ENCODE measurements around the gene COL4A6. TPM values are rescaled to one million over a fixed set of nuclear protein-coding genes. Genes with fewer than 3 reads are reported as not detected.
A peak's percentile ranks its signal among the peaks of the same experiment; 100 is the strongest.

COL4A6 gene
- polyA plus RNA-seq, 12 donors = 1.1 to 5.3 (median 2.1) TPM; not detected in 2

DNA sequence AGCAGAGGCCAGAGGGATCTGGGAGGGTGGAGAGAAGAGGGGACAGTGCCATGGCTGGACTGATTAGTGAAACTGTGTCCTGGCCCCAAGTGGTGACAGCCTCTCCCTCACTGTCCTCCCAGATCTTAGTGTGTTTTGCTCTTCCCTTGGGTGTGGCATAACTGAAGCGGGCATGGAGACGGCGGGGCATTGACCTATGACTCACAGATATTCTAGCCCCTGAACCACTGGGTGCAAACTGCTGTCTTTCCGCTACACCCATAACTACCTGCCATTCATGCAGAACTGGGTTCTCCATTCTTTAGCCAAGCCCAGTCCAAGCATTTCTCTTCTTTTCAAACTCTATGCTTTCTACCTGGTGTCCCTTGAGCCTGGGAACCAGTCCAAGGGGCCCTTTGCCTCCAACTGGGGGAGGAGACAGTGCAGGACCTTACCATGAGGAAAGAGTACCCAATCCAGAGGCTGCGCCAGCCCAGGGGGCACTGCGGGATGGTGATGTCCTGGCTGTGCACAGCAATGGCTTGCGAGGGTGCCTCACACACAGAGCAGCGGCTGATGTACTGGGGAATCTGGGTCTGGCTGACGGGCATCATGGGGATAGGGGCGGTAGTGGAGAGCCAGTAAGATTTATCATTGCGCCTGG is 279.1 kb downstream of the COL4A6 start:
- no peak for DNase-seq

- no peak for DNase-seq
Observed at GRCh38 chrX:108157628-108158027, 280.6 kb downstream of the COL4A6 start.

GRCh38 chrX:108156934-108157466 is 281.2 kb downstream of the COL4A6 start:
- DNase-seq = no peak

GRCh38 chrX:108156082-108156481 is 282.1 kb downstream of the COL4A6 start:
- no peak for DNase-seq

DNA sequence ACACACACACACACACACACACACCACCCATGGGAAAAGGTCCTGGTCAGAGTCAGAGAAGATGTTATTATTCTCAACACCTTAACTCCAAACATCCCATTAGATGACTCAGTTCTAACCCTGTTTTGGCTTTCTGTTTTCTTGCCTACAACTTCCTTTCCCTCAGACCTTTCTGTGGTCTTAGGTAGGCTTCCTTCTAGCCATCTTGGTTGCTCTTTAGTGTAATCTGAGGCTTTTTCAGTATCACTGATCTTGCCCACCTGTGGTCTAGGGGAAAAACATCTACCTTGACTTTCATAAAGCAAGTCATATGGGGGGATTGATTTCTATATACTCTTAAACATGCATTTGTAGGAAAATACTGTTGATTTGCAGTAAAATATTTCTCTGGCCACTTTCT is 289.7 kb downstream of the COL4A6 start:
- no peak for DNase-seq

- no peak for DNase-seq
Observed at GRCh38 chrX:108138814-108139702, 299.2 kb downstream of the COL4A6 start.

DNA sequence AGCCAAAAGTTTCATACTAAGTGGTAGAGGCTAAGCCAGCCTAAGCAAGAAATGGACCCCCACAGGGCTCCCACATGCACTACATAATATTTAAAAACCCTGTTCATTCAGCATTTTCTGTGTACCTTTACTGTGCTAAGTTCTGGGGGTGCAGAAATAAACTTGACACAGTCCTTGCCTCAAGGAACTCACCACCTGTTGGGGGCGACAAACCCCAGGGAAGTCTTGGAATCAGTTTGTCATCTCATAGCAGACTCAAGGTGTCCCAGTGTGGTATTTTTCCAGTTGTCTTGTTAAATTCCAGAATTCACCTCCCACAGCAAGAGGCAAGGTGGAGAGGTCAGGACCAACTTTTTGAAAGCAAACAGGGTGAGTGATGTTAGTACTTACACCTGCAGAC is 303.5 kb downstream of the COL4A6 start:
- DNase-seq = no peak

- peak; percentile 17 for DNase-seq
Observed at GRCh38 chrX:108132876-108133275, 305.3 kb downstream of the COL4A6 start.

DNA sequence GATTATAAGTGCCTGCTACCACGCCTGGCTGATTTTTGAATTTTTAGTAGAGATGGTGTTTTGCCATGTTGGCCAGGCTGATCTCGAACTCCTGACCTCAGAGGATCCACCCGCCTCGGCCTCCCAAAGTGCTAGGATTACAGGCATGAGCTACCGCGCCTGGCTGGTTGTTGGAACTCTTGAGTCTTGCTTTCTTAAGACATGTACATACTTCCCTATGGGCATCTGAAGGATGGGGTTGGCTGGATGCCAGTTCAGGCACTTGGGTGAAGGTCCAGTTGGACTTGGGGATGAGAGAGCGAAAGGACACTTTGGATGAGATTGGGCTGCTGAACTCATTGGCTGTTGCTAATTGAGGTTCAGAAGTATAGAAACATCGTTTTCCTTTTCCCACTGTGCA is 306.2 kb downstream of the COL4A6 start:
- DNase-seq = no peak

GRCh38 chrX:108131471-108131870 is 306.8 kb downstream of the COL4A6 start:
- DNase-seq = no peak

DNA sequence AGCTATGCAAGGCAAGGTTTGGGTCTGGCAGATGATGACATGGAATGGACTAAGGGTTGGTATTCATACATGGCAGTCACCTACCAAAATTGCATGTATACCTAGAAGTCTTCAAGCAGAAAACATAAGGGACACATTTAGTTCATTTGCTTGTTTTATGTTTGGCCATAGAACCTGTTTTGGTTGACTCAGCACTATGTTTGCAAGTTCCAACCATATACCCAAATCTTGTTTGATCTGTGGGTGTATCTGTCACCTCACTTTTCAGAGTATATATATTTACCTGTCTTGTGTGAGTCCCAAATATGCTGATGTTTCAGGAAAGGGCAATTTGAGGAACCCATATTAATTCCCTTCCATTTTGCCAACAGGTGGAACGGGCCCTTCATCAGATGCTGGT is 307.3 kb downstream of the COL4A6 start:
- no peak for DNase-seq

- no peak for DNase-seq
Observed at GRCh38 chrX:108127152-108127551, 311.1 kb downstream of the COL4A6 start.

- no peak for DNase-seq
Observed at GRCh38 chrX:108126661-108127060, 311.6 kb downstream of the COL4A6 start.

DNA sequence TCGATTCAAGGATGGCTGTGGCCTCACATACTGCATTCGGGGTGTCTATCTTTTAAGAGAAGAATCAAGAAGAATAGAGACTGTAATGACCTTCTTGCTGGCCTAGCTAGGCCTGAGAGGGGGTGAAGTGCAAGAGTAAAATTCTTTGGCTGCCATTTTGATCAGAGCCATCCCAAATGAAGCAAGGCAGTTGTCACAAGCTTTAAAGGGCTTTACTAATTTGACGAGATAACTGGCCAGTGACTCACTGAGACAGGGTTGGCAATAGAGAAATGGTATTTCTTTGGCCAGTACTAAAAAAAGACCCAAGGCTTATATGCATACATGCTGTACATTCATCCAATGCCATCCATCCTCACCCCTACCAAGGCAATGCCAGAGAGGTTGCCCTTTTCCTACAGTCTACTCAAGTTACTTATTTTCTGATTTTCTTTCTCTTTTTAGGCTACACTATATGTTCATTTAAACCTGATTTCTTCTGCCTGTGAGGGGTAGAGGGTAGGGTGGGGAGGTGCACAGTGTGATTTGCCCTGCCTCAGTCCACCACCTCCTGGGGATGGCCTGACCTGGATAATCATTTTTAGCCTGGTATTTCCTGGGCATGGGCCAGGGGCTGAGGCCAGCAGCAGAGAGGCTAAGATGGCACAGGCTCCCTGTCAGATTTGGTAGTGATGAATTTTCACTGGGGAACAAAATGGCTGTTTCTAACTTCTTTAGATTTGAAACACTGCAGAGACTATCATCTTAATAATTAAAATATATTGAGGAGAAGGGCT is 314.4 kb downstream of the COL4A6 start:
- no peak for DNase-seq

GRCh38 chrX:108122748-108123147 is 315.5 kb downstream of the COL4A6 start:
- no peak for DNase-seq

DNA sequence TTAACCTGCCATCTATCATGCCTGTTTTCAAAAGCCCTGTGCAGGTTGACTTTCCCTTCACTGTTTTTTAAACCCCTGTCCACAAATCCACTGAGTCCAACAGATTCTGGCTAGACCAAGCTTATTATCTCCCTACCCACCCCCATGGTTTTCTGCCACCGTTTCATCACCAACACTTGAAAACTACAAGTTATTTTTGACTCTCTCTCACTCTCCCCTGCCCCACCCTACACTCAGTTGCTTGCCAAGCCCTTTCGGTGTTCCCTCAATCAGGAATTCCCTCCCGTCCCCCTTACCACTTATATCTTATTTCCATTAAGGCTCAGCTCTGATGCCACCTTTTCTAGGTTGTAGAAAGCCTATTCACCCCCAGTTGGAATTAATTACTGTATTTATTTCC is 316.9 kb downstream of the COL4A6 start:
- DNase-seq = no peak

DNA sequence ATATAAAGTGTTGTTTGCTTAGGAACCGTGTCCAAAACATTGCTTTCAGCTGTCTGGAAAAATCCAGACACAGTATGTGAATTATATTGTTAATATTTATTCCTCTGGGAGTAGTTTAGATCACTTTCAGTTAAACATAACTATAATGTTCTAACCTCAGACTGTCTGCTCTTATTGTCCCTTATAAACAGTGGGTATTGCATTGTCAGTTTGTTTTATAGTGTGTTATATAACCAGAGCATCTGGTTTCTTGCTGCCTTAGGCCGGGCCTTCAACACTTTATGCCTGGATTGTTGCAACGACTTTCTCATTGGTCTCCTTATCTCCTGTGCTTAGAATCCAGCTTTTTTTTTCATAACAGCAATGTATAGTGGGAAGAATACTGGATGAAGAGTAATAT is 320.2 kb downstream of the COL4A6 start:
- DNase-seq = no peak

DNA sequence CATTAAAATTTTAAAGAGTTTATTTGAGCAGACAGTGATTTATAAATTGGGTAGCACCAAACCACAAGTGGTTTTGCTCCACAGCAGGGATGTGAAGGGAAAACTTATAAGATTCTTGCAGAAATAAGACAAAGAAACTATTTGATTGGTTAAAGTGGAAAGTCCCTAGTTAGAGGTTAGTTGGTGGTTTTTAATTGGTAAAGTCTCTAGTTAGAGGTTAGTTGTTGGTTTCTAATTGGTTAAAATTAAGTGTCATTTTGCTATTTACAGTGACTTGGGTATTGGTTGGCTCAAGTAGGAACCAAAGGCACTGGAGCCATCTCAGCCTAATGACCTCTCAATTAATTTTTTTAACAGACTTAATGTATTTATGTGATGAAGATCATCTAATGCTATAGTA is 323.7 kb downstream of the COL4A6 start:
- no peak for DNase-seq

Data from muscle of arm (tissue), 12 donors.